GM13976 (cell line): ENCODE measurements around the gene SYNGR3.

ENCODE experiments used
- DNase-seq: peaks from one replicate; pipeline ENCODE4 v3.0.0; 2012; ENCODE audit warnings: low spot score
- CTCF ChIP-seq: IDR thresholded peaks from 2 replicates; pipeline ENCODE4 v1.5.1; 2012; ENCODE audit warnings: borderline replicate concordance, mild to moderate bottlenecking; ENCODE audit not compliant: insufficient read depth; ENCODE audit errors: extremely low read depth, missing control alignments, control extremely low read depth
- in situ Hi-C: fragments of 300-500 bp; cut with MboI; formaldehyde crosslinking; loops from one replicate; pipeline ENCODE4 v1.12.0; 2022; ENCODE audit warnings: low sequenced_read_pairs, mixed read lengths, inconsistent platforms; ENCODE audit not compliant: unreplicated experiment

Gene SYNGR3

GRCh38 chr16:1991588-1991947 is 1.8 kb downstream of the SYNGR3 start:
- TF ChIP-seq CTCF: no peak
- no peak for DNase-seq
- in situ Hi-C loops: no loop called here

- no peak for TF ChIP-seq CTCF
- DNase-seq: peak; percentile 100
Measured at GRCh38 chr16:1991948-1992703, 2.4 kb downstream of the SYNGR3 start.

GRCh38 chr16:1992704-1993317 is 3.0 kb downstream of the SYNGR3 start:
- DNase-seq: no peak
- TF ChIP-seq CTCF: no peak
- in situ Hi-C loops: no loop called here

More at GRCh38 chr16:1991948-1992703, 2.4 kb downstream of the SYNGR3 start:
- in situ Hi-C loops: no loop called here

- in situ Hi-C loops: no loop called here
- TF ChIP-seq CTCF: no peak
- no peak for DNase-seq
Measured at GRCh38 chr16:1993731-1994131, 4.0 kb downstream of the SYNGR3 start.

GRCh38 chr16:1997494-1998359 is 8.0 kb downstream of the SYNGR3 start:
- DNase-seq: no peak
- in situ Hi-C loops: no loop called here

GRCh38 chr16:1998360-1998835 is 8.6 kb downstream of the SYNGR3 start:
- no peak for TF ChIP-seq CTCF
- in situ Hi-C loops: no loop called here
- no peak for DNase-seq

More at GRCh38 chr16:1997494-1998359, 8.0 kb downstream of the SYNGR3 start:
- no peak for TF ChIP-seq CTCF
